Activated CD4-positive, CD25-positive, alpha-beta regulatory T cell (primary cell): ENCODE measurements around the gene CDKN2B-AS1.
A peak's percentile ranks its signal among the peaks of the same experiment; 100 is the strongest.
"Not testable (repeated sequence)": the region's sequence is repeated elsewhere in the genome, so short reads cannot be mapped to it uniquely, and the experiment has no call there.

Source experiments
- DNase-seq, 4 experiments: peaks; one replicate each; lab custom pipeline; 2025; lab: John Stamatoyannopoulos, UW

CDKN2B-AS1 gene

GRCh38 chr9:22044583-22044982 is 50.0 kb downstream of the CDKN2B-AS1 start:
- DNase-seq: no peak

GRCh38 chr9:22045423-22045822 is 50.8 kb downstream of the CDKN2B-AS1 start:
- DNase-seq: no peak

- no peak for DNase-seq
Observed at GRCh38 chr9:22046243-22046885, 51.8 kb downstream of the CDKN2B-AS1 start.

- DNase-seq: no peak
Observed at GRCh38 chr9:22047596-22047995, 53.0 kb downstream of the CDKN2B-AS1 start.

- no peak for DNase-seq
Observed at GRCh38 chr9:22049411-22049810, 54.8 kb downstream of the CDKN2B-AS1 start.

- no peak for DNase-seq
Observed at GRCh38 chr9:22050924-22051323, 56.3 kb downstream of the CDKN2B-AS1 start.

GRCh38 chr9:22052376-22052945 is 57.9 kb downstream of the CDKN2B-AS1 start:
- DNase-seq: no peak

GRCh38 chr9:22053178-22053577 is 58.6 kb downstream of the CDKN2B-AS1 start:
- DNase-seq: no peak

GRCh38 chr9:22054076-22054475 is 59.5 kb downstream of the CDKN2B-AS1 start:
- DNase-seq: no peak

GRCh38 chr9:22054529-22054928 is 59.9 kb downstream of the CDKN2B-AS1 start:
- DNase-seq: no peak

GRCh38 chr9:22055090-22055489 is 60.5 kb downstream of the CDKN2B-AS1 start:
- DNase-seq: no peak

- DNase-seq: no peak
Observed at GRCh38 chr9:22056402-22056801, 61.8 kb downstream of the CDKN2B-AS1 start.

GRCh38 chr9:22057972-22058371 is 63.4 kb downstream of the CDKN2B-AS1 start:
- DNase-seq: not testable (repeated sequence)

- DNase-seq: no peak
Observed at GRCh38 chr9:22060831-22061383, 66.3 kb downstream of the CDKN2B-AS1 start.

- no peak for DNase-seq
Observed at GRCh38 chr9:22064957-22065356, 70.4 kb downstream of the CDKN2B-AS1 start.

- DNase-seq: no peak
Observed at GRCh38 chr9:22065431-22066200, 71.0 kb downstream of the CDKN2B-AS1 start.

- no peak for DNase-seq
Observed at GRCh38 chr9:22067196-22067595, 72.6 kb downstream of the CDKN2B-AS1 start.

GRCh38 chr9:22068369-22068768 is 73.8 kb downstream of the CDKN2B-AS1 start:
- no peak for DNase-seq

- no peak for DNase-seq
Observed at GRCh38 chr9:22073349-22073748, 78.8 kb downstream of the CDKN2B-AS1 start.

GRCh38 chr9:22078081-22078480 is 83.5 kb downstream of the CDKN2B-AS1 start:
- DNase-seq: no peak

- peak in 3 of 4 experiments; percentile 4 to 8 (median 5) for DNase-seq
Observed at GRCh38 chr9:22079873-22080341, 85.3 kb downstream of the CDKN2B-AS1 start.

GRCh38 chr9:22084336-22085035 is 89.9 kb downstream of the CDKN2B-AS1 start:
- no peak for DNase-seq
